Activated naive CD4-positive, alpha-beta T cell treated with anti-CD3 and anti-CD28 coated beads, Interleukin-2, amount 50 U/mL, for 24 hours (primary cell): ENCODE results near the gene SERINC2.
"Not testable (repeated sequence)": the region's sequence is repeated elsewhere in the genome, so short reads cannot be mapped to it uniquely, and the experiment has no call there.

ENCODE experiments used
- H3K27ac Mint-ChIP-seq: one replicate; pipeline ENCODE4 v1.8.0; 2021; ENCODE audit warnings: mild to moderate bottlenecking, mixed read lengths
- H3K27me3 Mint-ChIP-seq: one replicate; pipeline ENCODE4 v1.8.0; 2021; ENCODE audit warnings: mixed read lengths
- H3K36me3 Mint-ChIP-seq: one replicate; pipeline ENCODE4 v1.8.0; 2021; ENCODE audit warnings: mixed read lengths
- H3K4me1 Mint-ChIP-seq: one replicate; pipeline ENCODE4 v1.8.0; 2021; ENCODE audit warnings: mixed read lengths
- H3K4me3 Mint-ChIP-seq: one replicate; pipeline ENCODE4 v1.8.0; 2021; ENCODE audit warnings: mild to moderate bottlenecking, mixed read lengths
- H3K9me3 Mint-ChIP-seq: one replicate; pipeline ENCODE4 v1.8.0; 2021; ENCODE audit warnings: mixed read lengths

Gene SERINC2

GRCh38 chr1:31377364-31377863 is 35.6 kb upstream of the SERINC2 start:
- Mint-ChIP-seq H3K9me3 (no peaks in the 10 kb centered on the region), H3K4me3 (no peak overlapping the region), H3K27ac (no peak overlapping the region), H3K27me3 (peaks cover 2% of the 10 kb centered on the region), H3K4me1 (peaks cover 14% of the 10 kb centered on the region), H3K36me3 (no peaks in the 10 kb centered on the region)

- H3K27me3 Mint-ChIP-seq, result peaks cover 6% of the 10 kb centered on the region
- no peaks in the 10 kb centered on the region for H3K9me3 Mint-ChIP-seq
- no peak overlapping the region for H3K4me3 Mint-ChIP-seq
- H3K36me3 Mint-ChIP-seq, result no peaks in the 10 kb centered on the region
- peaks cover 9% of the 10 kb centered on the region for H3K4me1 Mint-ChIP-seq
- no peak overlapping the region for H3K27ac Mint-ChIP-seq
Measured at GRCh38 chr1:31378001-31378400, 35.0 kb upstream of the SERINC2 start.

- Mint-ChIP-seq H3K27ac (no peak overlapping the region), H3K4me3 (no peak overlapping the region), H3K36me3 (no peaks in the 10 kb centered on the region), H3K9me3 (no peaks in the 10 kb centered on the region), H3K27me3 (peaks cover 6% of the 10 kb centered on the region), H3K4me1 (no peaks in the 10 kb centered on the region)
Measured at GRCh38 chr1:31380181-31380580, 32.8 kb upstream of the SERINC2 start.

- H3K9me3 Mint-ChIP-seq, result no peaks in the 10 kb centered on the region
- peaks cover 6% of the 10 kb centered on the region for H3K27me3 Mint-ChIP-seq
- H3K36me3 Mint-ChIP-seq, result no peaks in the 10 kb centered on the region
- H3K4me3 Mint-ChIP-seq, result no peak overlapping the region
- no peaks in the 10 kb centered on the region for H3K4me1 Mint-ChIP-seq
- H3K27ac Mint-ChIP-seq, result no peak overlapping the region
Measured at GRCh38 chr1:31381394-31382294, 31.4 kb upstream of the SERINC2 start.

GRCh38 chr1:31382379-31382989 is 30.5 kb upstream of the SERINC2 start:
- no peak overlapping the region for H3K27ac Mint-ChIP-seq
- no peak overlapping the region for H3K4me3 Mint-ChIP-seq
- H3K36me3 Mint-ChIP-seq, result no peaks in the 10 kb centered on the region
- H3K27me3 Mint-ChIP-seq, result peaks cover 6% of the 10 kb centered on the region
- H3K4me1 Mint-ChIP-seq, result no peaks in the 10 kb centered on the region
- no peaks in the 10 kb centered on the region for H3K9me3 Mint-ChIP-seq

GRCh38 chr1:31383967-31384366 is 29.0 kb upstream of the SERINC2 start:
- Mint-ChIP-seq H3K36me3 (no peaks in the 10 kb centered on the region), H3K4me1 (no peaks in the 10 kb centered on the region)

GRCh38 chr1:31386576-31387243 is 26.3 kb upstream of the SERINC2 start:
- H3K4me3 Mint-ChIP-seq, H3K27me3 Mint-ChIP-seq, H3K9me3 Mint-ChIP-seq, H3K4me1 Mint-ChIP-seq, H3K27ac Mint-ChIP-seq, H3K36me3 Mint-ChIP-seq: not testable (repeated sequence)

More at GRCh38 chr1:31383967-31384366, 29.0 kb upstream of the SERINC2 start:
- no peak overlapping the region for H3K4me3 Mint-ChIP-seq
- H3K27ac Mint-ChIP-seq, result no peak overlapping the region
- H3K27me3 Mint-ChIP-seq, result peaks cover 8% of the 10 kb centered on the region
- no peaks in the 10 kb centered on the region for H3K9me3 Mint-ChIP-seq

- no peaks in the 10 kb centered on the region for H3K9me3 Mint-ChIP-seq
- no peak overlapping the region for H3K4me3 Mint-ChIP-seq
- H3K4me1 Mint-ChIP-seq, result no peaks in the 10 kb centered on the region
- no peak overlapping the region for H3K27ac Mint-ChIP-seq
- H3K36me3 Mint-ChIP-seq, result no peaks in the 10 kb centered on the region
- peaks cover 7% of the 10 kb centered on the region for H3K27me3 Mint-ChIP-seq
Measured at GRCh38 chr1:31387612-31388011, 25.4 kb upstream of the SERINC2 start.

- Mint-ChIP-seq H3K9me3 (no peaks in the 10 kb centered on the region), H3K36me3 (no peaks in the 10 kb centered on the region), H3K4me3 (no peak overlapping the region), H3K27ac (no peak overlapping the region), H3K4me1 (peaks cover 3% of the 10 kb centered on the region), H3K27me3 (peaks cover 5% of the 10 kb centered on the region)
Measured at GRCh38 chr1:31389616-31390015, 23.4 kb upstream of the SERINC2 start.

- no peak overlapping the region for H3K4me3 Mint-ChIP-seq
- H3K36me3 Mint-ChIP-seq, result no peaks in the 10 kb centered on the region
- no peak overlapping the region for H3K27ac Mint-ChIP-seq
- H3K27me3 Mint-ChIP-seq, result peaks cover 5% of the 10 kb centered on the region
- no peaks in the 10 kb centered on the region for H3K9me3 Mint-ChIP-seq
- peaks cover 8% of the 10 kb centered on the region for H3K4me1 Mint-ChIP-seq
Measured at GRCh38 chr1:31390071-31390470, 22.9 kb upstream of the SERINC2 start.

GRCh38 chr1:31393463-31393862 is 19.6 kb upstream of the SERINC2 start:
- peaks cover 5% of the 10 kb centered on the region for H3K27me3 Mint-ChIP-seq
- H3K4me1 Mint-ChIP-seq, result peaks cover 12% of the 10 kb centered on the region
- no peak overlapping the region for H3K27ac Mint-ChIP-seq
- H3K4me3 Mint-ChIP-seq, result no peak overlapping the region
- no peaks in the 10 kb centered on the region for H3K9me3 Mint-ChIP-seq
- no peaks in the 10 kb centered on the region for H3K36me3 Mint-ChIP-seq

- peaks cover 5% of the 10 kb centered on the region for H3K27me3 Mint-ChIP-seq
- H3K36me3 Mint-ChIP-seq, result no peaks in the 10 kb centered on the region
- no peaks in the 10 kb centered on the region for H3K9me3 Mint-ChIP-seq
- H3K4me3 Mint-ChIP-seq, result peak overlapping the region; percentile 86
- H3K27ac Mint-ChIP-seq, result peak overlapping the region; percentile 57
- H3K4me1 Mint-ChIP-seq, result peaks cover 12% of the 10 kb centered on the region
Measured at GRCh38 chr1:31394584-31395193, 18.3 kb upstream of the SERINC2 start.

GRCh38 chr1:31396633-31397351 is 16.2 kb upstream of the SERINC2 start:
- Mint-ChIP-seq H3K27me3 (peaks cover 5% of the 10 kb centered on the region), H3K4me3 (no peak overlapping the region), H3K27ac (no peak overlapping the region), H3K9me3 (no peaks in the 10 kb centered on the region), H3K4me1 (peaks cover 12% of the 10 kb centered on the region), H3K36me3 (no peaks in the 10 kb centered on the region)

GRCh38 chr1:31397360-31398095 is 15.5 kb upstream of the SERINC2 start:
- H3K4me3 Mint-ChIP-seq, result no peak overlapping the region
- H3K4me1 Mint-ChIP-seq, result peaks cover 12% of the 10 kb centered on the region
- no peaks in the 10 kb centered on the region for H3K9me3 Mint-ChIP-seq
- peaks cover 2% of the 10 kb centered on the region for H3K27me3 Mint-ChIP-seq
- H3K36me3 Mint-ChIP-seq, result no peaks in the 10 kb centered on the region
- no peak overlapping the region for H3K27ac Mint-ChIP-seq
